ENCODE data around the gene TRIM40.
"Not testable (repeated sequence)": the region's sequence is repeated elsewhere in the genome, so short reads cannot be mapped to it uniquely, and the experiment has no call there.

The TRIM40 gene

DNA sequence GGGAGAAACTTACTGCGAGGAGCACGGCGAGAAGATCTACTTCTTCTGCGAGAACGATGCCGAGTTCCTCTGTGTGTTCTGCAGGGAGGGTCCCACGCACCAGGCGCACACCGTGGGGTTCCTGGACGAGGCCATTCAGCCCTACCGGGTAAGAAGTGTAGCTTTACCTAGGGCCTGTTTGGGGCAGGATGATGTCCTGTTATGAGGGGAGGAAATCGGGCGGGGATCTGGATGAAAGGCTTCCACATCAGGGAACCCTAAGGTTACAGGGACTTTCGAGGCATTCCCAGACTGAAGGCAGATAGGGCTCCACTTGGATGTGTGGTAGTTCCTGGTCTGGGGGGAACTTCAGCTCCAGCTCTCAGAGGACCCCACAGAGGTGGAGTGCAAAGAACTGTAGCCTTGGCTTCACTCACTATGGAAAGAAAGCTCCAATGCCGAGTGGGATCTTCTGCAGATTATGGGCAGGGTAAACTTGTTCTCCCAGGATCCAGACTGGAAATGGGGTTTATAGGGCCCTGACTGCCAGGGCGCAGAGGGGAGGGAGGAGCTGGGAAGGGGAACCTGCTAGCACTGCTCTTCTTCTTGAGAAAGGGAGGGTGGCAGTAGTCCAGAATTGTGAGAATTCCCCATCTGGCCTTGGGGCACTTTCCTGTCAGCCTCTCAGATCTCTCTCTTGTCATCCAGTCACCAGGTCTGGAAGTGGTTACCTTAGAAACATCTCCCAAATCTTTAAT is 28.1 kb downstream of the TRIM40 start:
- POLR2A ChIA-PET: no interaction called here

DNA sequence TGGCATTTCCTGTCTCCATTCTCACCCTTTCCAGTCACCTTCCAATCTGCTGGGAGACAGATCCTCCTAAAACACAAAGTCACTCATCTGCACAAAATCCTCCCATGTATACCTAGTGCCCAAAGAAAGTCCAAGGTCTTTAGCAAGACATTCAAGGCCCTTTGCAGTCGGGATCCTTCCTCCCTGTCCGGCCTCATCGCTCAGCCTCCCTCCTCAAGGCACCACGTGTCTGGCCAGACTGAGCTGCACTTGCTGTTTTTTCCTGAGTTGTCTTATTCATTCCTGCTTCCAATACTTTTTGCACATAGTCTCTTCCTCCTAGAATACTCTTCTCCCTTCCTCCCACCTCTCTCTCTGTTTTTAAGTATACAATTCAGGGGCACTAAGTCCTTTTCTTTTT is 28.8 kb downstream of the TRIM40 start:
- Histone ChIP-seq H3K27ac (ENCODE audit: insufficient read depth in 1 of 2, low read depth in 1 of 2, low read length in 2 of 2, poor library complexity in 1 of 2, severe bottlenecking in 2 of 2) (no peak overlapping the region), H3K9me3 (ENCODE audit: control extremely low read depth in 1 of 5, control insufficient read depth in 4 of 5, insufficient read depth in 2 of 5, low read depth in 1 of 5, low read length in 4 of 5) (no peaks in the 10 kb centered on the region), H3K27me3 (replicated peaks in 2 of 5; ENCODE audit: control insufficient read depth in 4 of 5, insufficient read depth in 5 of 5, low read length in 4 of 5) (no peaks in the 10 kb centered on the region), H3K4me3 (ENCODE audit: control insufficient read depth in 1 of 7, extremely low read depth in 1 of 7, insufficient read depth in 4 of 7, low read depth in 2 of 7, low read length in 6 of 7) (no peak overlapping the region), H3K4me1 (ENCODE audit: control extremely low read depth in 1 of 4, control insufficient read depth in 4 of 4, insufficient read depth in 4 of 4, low read length in 3 of 4) (peaks cover 3 to 44% (median 29%) of the 10 kb centered on the region in 4 experiments), H3K36me3 (ENCODE audit: control insufficient read depth in 4 of 4, insufficient read depth in 4 of 4, low read length in 3 of 4) (no peaks in the 10 kb centered on the region)
- no peak for DNase-seq
- WGBS (ENCODE audit: insufficient coverage): 93% methylated on average over 4 of the region's 4 CpGs
- ChIA-PET CTCF (interaction anchor here (1.0 to 1.7 kb wide), 3 partner anchors 33 to 61 kb away, joined by 3 to 5 read pairs (median 3); no protein-coding TSS in a partner anchor), POLR2A (no interaction called here)

More for the DNA sequence above, 28.1 kb downstream of the TRIM40 start:
- no peaks in the 10 kb centered on the region for H3K9me3 ChIP-seq (ENCODE audit: control extremely low read depth in 1 of 5, control insufficient read depth in 4 of 5, insufficient read depth in 2 of 5, low read depth in 1 of 5, low read length in 4 of 5)
- H3K27ac ChIP-seq (ENCODE audit: insufficient read depth in 1 of 2, low read depth in 1 of 2, low read length in 2 of 2, poor library complexity in 1 of 2, severe bottlenecking in 2 of 2): no peak overlapping the region
- 92% methylated on average over 11 of the region's 16 CpGs for WGBS (ENCODE audit: insufficient coverage)
- H3K27me3 ChIP-seq (replicated peaks in 2 of 5; ENCODE audit: control insufficient read depth in 4 of 5, insufficient read depth in 5 of 5, low read length in 4 of 5): no peaks in the 10 kb centered on the region
- no peak for DNase-seq
- H3K4me1 ChIP-seq (ENCODE audit: control extremely low read depth in 1 of 4, control insufficient read depth in 4 of 4, insufficient read depth in 4 of 4, low read length in 3 of 4): peaks cover 3 to 40% (median 28%) of the 10 kb centered on the region in 4 experiments
- CTCF ChIA-PET: interaction anchor here (0.7 to 1.7 kb wide), 4 partner anchors 8 to 60 kb away, joined by 3 to 5 read pairs (median 3); no protein-coding TSS in a partner anchor
- H3K4me3 ChIP-seq (ENCODE audit: control insufficient read depth in 1 of 7, extremely low read depth in 1 of 7, insufficient read depth in 4 of 7, low read depth in 2 of 7, low read length in 6 of 7): no peak overlapping the region
- no peaks in the 10 kb centered on the region for H3K36me3 ChIP-seq (ENCODE audit: control insufficient read depth in 4 of 4, insufficient read depth in 4 of 4, low read length in 3 of 4)

DNA sequence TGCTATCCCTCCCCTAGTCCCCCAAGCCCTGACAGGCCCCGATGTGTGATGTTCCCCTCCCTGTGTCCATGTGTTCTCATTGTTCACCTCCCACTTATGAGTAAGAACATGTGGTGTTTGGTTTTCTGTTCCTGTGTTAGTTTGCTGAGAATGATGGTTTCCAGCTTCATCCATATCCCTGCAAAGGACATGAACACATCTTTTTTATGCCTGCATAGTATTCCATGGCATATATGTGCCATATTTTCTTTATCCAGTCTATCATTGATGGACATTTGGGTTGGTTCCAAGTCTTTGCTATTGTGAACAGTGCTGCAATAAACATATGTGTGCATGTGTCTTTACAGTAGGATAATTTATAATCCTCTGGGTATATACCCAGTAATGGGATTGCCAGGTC is 29.3 kb downstream of the TRIM40 start:
- H3K4me1 ChIP-seq (ENCODE audit: control extremely low read depth in 1 of 4, control insufficient read depth in 4 of 4, insufficient read depth in 4 of 4, low read length in 3 of 4): peaks cover 3 to 46% (median 29%) of the 10 kb centered on the region in 4 experiments
- H3K27me3 ChIP-seq (replicated peaks in 2 of 5; ENCODE audit: control insufficient read depth in 4 of 5, insufficient read depth in 5 of 5, low read length in 4 of 5); POLR2A ChIA-PET; H3K4me3 ChIP-seq (ENCODE audit: control insufficient read depth in 1 of 7, extremely low read depth in 1 of 7, insufficient read depth in 4 of 7, low read depth in 2 of 7, low read length in 6 of 7); H3K36me3 ChIP-seq (ENCODE audit: control insufficient read depth in 4 of 4, insufficient read depth in 4 of 4, low read length in 3 of 4); H3K27ac ChIP-seq (ENCODE audit: insufficient read depth in 1 of 2, low read depth in 1 of 2, low read length in 2 of 2, poor library complexity in 1 of 2, severe bottlenecking in 2 of 2); DNase-seq; H3K9me3 ChIP-seq (ENCODE audit: control extremely low read depth in 1 of 5, control insufficient read depth in 4 of 5, insufficient read depth in 2 of 5, low read depth in 1 of 5, low read length in 4 of 5): not testable (repeated sequence)
- WGBS (ENCODE audit: insufficient coverage): no CpG with 5 or more reads among the region's 1 CpG
- CTCF ChIA-PET: interaction anchor here (1.3 kb wide), 1 partner anchor 61 kb away, joined by 3 read pairs; no protein-coding TSS in a partner anchor

DNA sequence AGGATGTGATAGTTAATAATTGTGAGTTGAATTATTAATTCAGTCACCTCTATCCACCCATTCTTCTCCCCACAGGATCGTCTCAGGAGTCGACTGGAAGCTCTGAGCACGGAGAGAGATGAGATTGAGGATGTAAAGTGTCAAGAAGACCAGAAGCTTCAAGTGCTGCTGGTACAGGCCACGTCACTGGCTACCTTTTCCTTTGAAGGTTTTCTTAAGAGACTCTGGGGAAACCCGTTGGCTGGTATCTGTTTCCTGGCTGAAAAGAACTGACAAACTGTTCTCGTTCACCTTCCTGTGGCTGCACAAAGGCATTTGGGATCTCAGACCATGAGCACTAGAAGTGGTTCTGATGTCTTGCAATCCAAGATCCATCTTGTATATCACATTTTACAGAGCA is 31.2 kb downstream of the TRIM40 start:
- Histone ChIP-seq H3K4me1 (ENCODE audit: control extremely low read depth in 1 of 4, control insufficient read depth in 4 of 4, insufficient read depth in 4 of 4, low read length in 3 of 4) (peaks cover 3 to 49% (median 35%) of the 10 kb centered on the region in 4 experiments), H3K4me3 (ENCODE audit: control insufficient read depth in 1 of 7, extremely low read depth in 1 of 7, insufficient read depth in 4 of 7, low read depth in 2 of 7, low read length in 6 of 7) (no peak overlapping the region), H3K36me3 (ENCODE audit: control insufficient read depth in 4 of 4, insufficient read depth in 4 of 4, low read length in 3 of 4) (no peaks in the 10 kb centered on the region), H3K9me3 (ENCODE audit: control extremely low read depth in 1 of 5, control insufficient read depth in 4 of 5, insufficient read depth in 2 of 5, low read depth in 1 of 5, low read length in 4 of 5) (no peaks in the 10 kb centered on the region), H3K27ac (ENCODE audit: insufficient read depth in 1 of 2, low read depth in 1 of 2, low read length in 2 of 2, poor library complexity in 1 of 2, severe bottlenecking in 2 of 2) (no peak overlapping the region), H3K27me3 (replicated peaks in 2 of 5; ENCODE audit: control insufficient read depth in 4 of 5, insufficient read depth in 5 of 5, low read length in 4 of 5) (peaks cover 3 to 20% (median 10%) of the 10 kb centered on the region in 5 experiments)
- ChIA-PET CTCF (interaction anchor here (0.9 to 3.0 kb wide), 9 partner anchors 15 to 319 kb away, joined by 3 to 27 read pairs (median 5); partner anchors contain the start of gene TRIM40), POLR2A (interaction anchor here (0.9 kb wide), 1 partner anchor 12 kb away, joined by 3 read pairs; no protein-coding TSS in a partner anchor)
- 8% methylated on average over 3 of the region's 6 CpGs for WGBS (ENCODE audit: insufficient coverage)
- peak in 2 of 3 donors; percentile 51 to 54 for DNase-seq

DNA sequence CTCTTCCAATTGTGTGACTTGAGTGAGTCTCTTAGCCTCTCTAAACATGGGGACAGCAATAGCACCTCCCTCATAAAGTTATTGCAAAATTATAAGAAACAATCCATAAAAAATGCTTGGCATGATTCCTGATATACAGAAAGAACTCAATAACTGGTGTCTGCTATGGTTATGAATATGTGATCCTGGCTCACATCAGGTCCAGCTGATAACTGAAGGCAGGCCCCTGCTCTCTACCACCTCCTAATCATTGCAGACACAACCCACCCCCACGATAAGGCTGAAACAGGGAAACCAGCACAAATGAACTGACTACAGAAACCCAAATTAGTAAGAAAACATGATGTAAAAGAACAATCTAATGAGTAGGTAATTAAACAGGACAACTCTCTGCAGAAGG is 32.8 kb downstream of the TRIM40 start:
- Histone ChIP-seq H3K27ac (ENCODE audit: insufficient read depth in 1 of 2, low read depth in 1 of 2, low read length in 2 of 2, poor library complexity in 1 of 2, severe bottlenecking in 2 of 2) (no peak overlapping the region), H3K36me3 (ENCODE audit: control insufficient read depth in 4 of 4, insufficient read depth in 4 of 4, low read length in 3 of 4) (no peaks in the 10 kb centered on the region), H3K4me1 (ENCODE audit: control extremely low read depth in 1 of 4, control insufficient read depth in 4 of 4, insufficient read depth in 4 of 4, low read length in 3 of 4) (peaks cover 3 to 39% (median 30%) of the 10 kb centered on the region in 4 experiments), H3K4me3 (ENCODE audit: control insufficient read depth in 1 of 7, extremely low read depth in 1 of 7, insufficient read depth in 4 of 7, low read depth in 2 of 7, low read length in 6 of 7) (no peak overlapping the region), H3K27me3 (replicated peaks in 2 of 5; ENCODE audit: control insufficient read depth in 4 of 5, insufficient read depth in 5 of 5, low read length in 4 of 5) (peaks cover 3 to 35% (median 20%) of the 10 kb centered on the region in 5 experiments), H3K9me3 (ENCODE audit: control extremely low read depth in 1 of 5, control insufficient read depth in 4 of 5, insufficient read depth in 2 of 5, low read depth in 1 of 5, low read length in 4 of 5) (no peaks in the 10 kb centered on the region)
- ChIA-PET CTCF (interaction anchor here (0.8 to 3.0 kb wide), 11 partner anchors 13 to 149 kb away, joined by 3 to 27 read pairs (median 4); partner anchors contain the start of gene TRIM40), POLR2A (no interaction called here)
- no CpG with 5 or more reads among the region's 1 CpG for WGBS (ENCODE audit: insufficient coverage)
- no peak for DNase-seq

DNA sequence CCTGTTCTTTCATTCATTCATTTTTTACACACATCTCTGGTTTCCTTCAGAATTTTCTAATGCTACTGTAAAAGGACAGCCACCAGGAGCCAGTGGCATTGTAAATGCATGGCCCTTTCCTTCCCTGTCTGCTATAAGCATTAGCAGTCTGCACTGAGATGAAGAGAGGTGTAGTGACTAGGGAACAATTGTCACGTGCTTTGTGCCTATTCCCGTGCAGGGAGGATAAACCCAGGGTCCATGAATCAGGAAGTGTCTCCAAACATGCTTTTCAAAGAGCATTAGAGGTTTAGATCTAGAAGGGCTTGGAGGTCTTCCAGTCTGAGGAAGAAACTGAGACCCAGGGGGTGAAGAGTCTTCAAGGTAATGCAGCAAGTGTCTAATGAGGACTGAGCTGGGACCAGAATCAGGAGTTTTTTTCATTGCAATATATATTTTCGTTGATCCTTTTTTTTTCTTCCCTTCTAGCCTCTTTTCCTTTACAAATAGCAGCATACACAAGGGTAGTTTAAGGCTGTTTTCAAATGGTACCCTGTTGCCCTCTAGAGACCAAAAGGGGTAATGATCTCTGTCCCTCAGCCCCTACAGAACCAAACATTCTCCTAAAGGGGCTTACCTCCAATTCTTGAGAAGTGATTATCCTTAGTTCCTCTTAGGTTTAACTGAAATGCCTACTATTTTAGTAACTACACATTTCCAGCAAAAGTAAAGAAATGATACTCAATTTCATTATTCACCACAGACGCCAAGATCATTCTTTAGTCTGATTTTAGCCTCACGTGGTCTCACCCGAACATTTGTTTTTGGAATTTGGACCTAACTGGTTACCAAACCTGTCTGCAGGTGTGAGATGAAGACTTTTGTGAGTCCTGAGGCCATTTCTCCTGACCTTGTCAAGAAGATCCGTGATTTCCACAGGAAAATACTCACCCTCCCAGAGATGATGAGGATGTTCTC is 34.0 kb downstream of the TRIM40 start:
- no peaks in the 10 kb centered on the region for H3K9me3 ChIP-seq (ENCODE audit: control extremely low read depth in 1 of 5, control insufficient read depth in 4 of 5, insufficient read depth in 2 of 5, low read depth in 1 of 5, low read length in 4 of 5)
- ChIA-PET POLR2A (interaction anchor here (0.8 kb wide), 1 partner anchor 19 kb away, joined by 3 read pairs; no protein-coding TSS in a partner anchor), CTCF (interaction anchor here (0.9 to 2.2 kb wide), 7 partner anchors 17 to 68 kb away, joined by 3 to 13 read pairs (median 5); no protein-coding TSS in a partner anchor)
- H3K36me3 ChIP-seq (ENCODE audit: control insufficient read depth in 4 of 4, insufficient read depth in 4 of 4, low read length in 3 of 4): no peaks in the 10 kb centered on the region
- no peak overlapping the region for H3K4me3 ChIP-seq (ENCODE audit: control insufficient read depth in 1 of 7, extremely low read depth in 1 of 7, insufficient read depth in 4 of 7, low read depth in 2 of 7, low read length in 6 of 7)
- DNase-seq: peak; percentile 74 to 87 (median 80)
- peaks cover 3 to 45% (median 22%) of the 10 kb centered on the region in 5 experiments for H3K27me3 ChIP-seq (replicated peaks in 2 of 5; ENCODE audit: control insufficient read depth in 4 of 5, insufficient read depth in 5 of 5, low read length in 4 of 5)
- no peak overlapping the region for H3K27ac ChIP-seq (ENCODE audit: insufficient read depth in 1 of 2, low read depth in 1 of 2, low read length in 2 of 2, poor library complexity in 1 of 2, severe bottlenecking in 2 of 2)
- WGBS (ENCODE audit: insufficient coverage): 35% methylated on average over 7 of the region's 7 CpGs
- H3K4me1 ChIP-seq (ENCODE audit: control extremely low read depth in 1 of 4, control insufficient read depth in 4 of 4, insufficient read depth in 4 of 4, low read length in 3 of 4): peaks cover 3 to 32% (median 24%) of the 10 kb centered on the region in 4 experiments
